H9 (cell line): ENCODE data around the gene VAV3. TPM values are rescaled to one million over a fixed set of nuclear protein-coding genes. Genes with fewer than 3 reads are reported as not detected.

ENCODE experiments used
- DNase-seq: peaks from one replicate; pipeline ENCODE4 v3.0.0-alpha.2; 2017
- H2AFZ ChIP-seq: one replicate; pipeline ENCODE4 v1.6.1; 2013; ENCODE audit warnings: mild to moderate bottlenecking, low read length, control low read depth, moderate library complexity
- H2AK5ac ChIP-seq: 2 replicates; pipeline ENCODE4 v1.6.1; 2013; ENCODE audit warnings: low read length, control low read depth, mixed read lengths; ENCODE audit not compliant: insufficient read length
- H2BK120ac ChIP-seq: one replicate; pipeline ENCODE4 v1.6.1; 2013; ENCODE audit warnings: low read depth, mild to moderate bottlenecking, low read length, control low read depth, inconsistent platforms; ENCODE audit not compliant: poor library complexity, severe bottlenecking
- H2BK12ac ChIP-seq: 2 replicates; pipeline ENCODE4 v1.6.1; 2013; ENCODE audit warnings: low read length, control low read depth, mixed read lengths, low read depth; ENCODE audit not compliant: insufficient read length
- H2BK15ac ChIP-seq: 2 replicates; pipeline ENCODE4 v1.6.1; 2013; ENCODE audit warnings: low read depth, low read length, control low read depth
- H2BK20ac ChIP-seq: one replicate; pipeline ENCODE4 v1.6.1; 2013; ENCODE audit warnings: low read depth, mild to moderate bottlenecking, low read length, control low read depth, inconsistent platforms; ENCODE audit not compliant: poor library complexity, severe bottlenecking
- H2BK5ac ChIP-seq: 2 replicates; pipeline ENCODE4 v1.6.1; 2013; ENCODE audit warnings: low read length, control low read depth, mixed read lengths; ENCODE audit not compliant: insufficient read length
- H3K14ac ChIP-seq: 2 replicates; pipeline ENCODE4 v1.6.1; 2013; ENCODE audit warnings: low read length, control low read depth; ENCODE audit not compliant: insufficient read depth
- H3K18ac ChIP-seq: 2 replicates; pipeline ENCODE4 v1.6.1; 2013; ENCODE audit warnings: low read depth, mild to moderate bottlenecking, mixed read lengths, low read length, control low read depth; ENCODE audit not compliant: insufficient read length
- H3K23ac ChIP-seq: 2 replicates; pipeline ENCODE4 v1.6.1; 2013; ENCODE audit warnings: low read length, control low read depth, mixed read lengths, low read depth; ENCODE audit not compliant: insufficient read length
- H3K23me2 ChIP-seq: 2 replicates; pipeline ENCODE4 v1.6.1; 2013; ENCODE audit warnings: low read depth, mild to moderate bottlenecking, mixed read lengths, low read length, control low read depth; ENCODE audit not compliant: insufficient read length, poor library complexity, severe bottlenecking
- H3K27ac ChIP-seq: 2 replicates; pipeline ENCODE4 v1.5.1; 2013; ENCODE audit warnings: low read length, control low read depth, mixed read lengths, low read depth; ENCODE audit not compliant: insufficient read length
- H3K27me3 ChIP-seq: 2 replicates; pipeline ENCODE4 v1.6.1; 2013; ENCODE audit warnings: low read length, control low read depth, inconsistent platforms; ENCODE audit not compliant: insufficient read depth
- H3K4ac ChIP-seq: 2 replicates; pipeline ENCODE4 v1.6.1; 2013; ENCODE audit warnings: low read depth, mild to moderate bottlenecking, control low read depth, inconsistent platforms, low read length, moderate library complexity
- H3K4me1 ChIP-seq: 2 replicates; pipeline ENCODE4 v1.6.1; 2013; ENCODE audit warnings: low read length, control low read depth, inconsistent platforms; ENCODE audit not compliant: insufficient read depth
- H3K4me2 ChIP-seq: 2 replicates; pipeline ENCODE4 v1.6.1; 2013; ENCODE audit warnings: low read length, control low read depth, mixed read lengths; ENCODE audit not compliant: insufficient read length, insufficient read depth
- H3K56ac ChIP-seq: 2 replicates; pipeline ENCODE4 v1.6.1; 2013; ENCODE audit warnings: low read depth, mild to moderate bottlenecking, mixed read lengths, low read length, control low read depth; ENCODE audit not compliant: insufficient read length
- H3K79me1 ChIP-seq: 2 replicates; pipeline ENCODE4 v1.6.1; 2013; ENCODE audit warnings: low read depth, mild to moderate bottlenecking, moderate library complexity, low read length, control low read depth, inconsistent platforms; ENCODE audit not compliant: insufficient read depth, poor library complexity, severe bottlenecking
- H3K79me2 ChIP-seq: 2 replicates; pipeline ENCODE4 v1.6.1; 2013; ENCODE audit warnings: low read length, control low read depth, inconsistent platforms; ENCODE audit not compliant: insufficient read depth
- H3K9ac ChIP-seq: 2 replicates; pipeline ENCODE4 v1.6.1; 2013; ENCODE audit warnings: low read length, control low read depth, mixed read lengths; ENCODE audit not compliant: insufficient read length; ENCODE audit errors: extremely low read depth
- H3K9me3 ChIP-seq: one replicate; pipeline ENCODE4 v1.6.1; 2013; ENCODE audit warnings: low read depth, low read length, inconsistent platforms; ENCODE audit not compliant: control insufficient read depth
- H3T11ph ChIP-seq: one replicate; pipeline ENCODE4 v1.6.1; 2013; ENCODE audit warnings: mild to moderate bottlenecking, low read length, control low read depth, inconsistent platforms
- H4K20me1 ChIP-seq: one replicate; pipeline ENCODE4 v1.6.1; 2013; ENCODE audit not compliant: control insufficient read depth, insufficient read length, insufficient read depth
- H4K5ac ChIP-seq: 2 replicates; pipeline ENCODE4 v1.6.1; 2013; ENCODE audit warnings: low read depth, mild to moderate bottlenecking, mixed read lengths, low read length, control low read depth; ENCODE audit not compliant: insufficient read length
- H4K8ac ChIP-seq: replicated peaks from 2 replicates; pipeline ENCODE4 v1.6.1; 2013; ENCODE audit warnings: low read length, control low read depth, mixed read lengths, low read depth; ENCODE audit not compliant: insufficient read length
- H4K91ac ChIP-seq: 2 replicates; pipeline ENCODE4 v1.6.1; 2013; ENCODE audit warnings: low read depth, mild to moderate bottlenecking, moderate library complexity, mixed read lengths, low read length, control low read depth; ENCODE audit not compliant: insufficient read length
- H3K27ac Mint-ChIP-seq, 3 experiments: 2 replicates in 2 of 3; 3 replicates in 1 of 3; pipeline ENCODE4 v1.8.0; 2020 to 2021; ENCODE audit warnings: mixed read lengths in 3 of 3, mild to moderate bottlenecking in 1 of 3, moderate library complexity in 1 of 3
- H3K27me3 Mint-ChIP-seq: 2 replicates; pipeline ENCODE4 v1.8.0; 2021; ENCODE audit warnings: low read depth, mild to moderate bottlenecking, moderate library complexity, mixed read lengths
- H3K36me3 Mint-ChIP-seq, 3 experiments: 2 replicates in 2 of 3; 3 replicates in 1 of 3; pipeline ENCODE4 v1.8.0; 2020 to 2021; ENCODE audit warnings: low read depth in 3 of 3, mixed read lengths in 3 of 3; ENCODE audit not compliant: insufficient read depth in 1 of 3
- H3K4me1 Mint-ChIP-seq, 2 experiments: 2 replicates each; pipeline ENCODE4 v1.8.0; 2020; ENCODE audit warnings: mixed read lengths in 2 of 2
- H3K4me3 Mint-ChIP-seq, 2 experiments: 2 replicates in 1 of 2; 3 replicates in 1 of 2; pipeline ENCODE4 v1.8.0; 2020 to 2021; ENCODE audit warnings: mild to moderate bottlenecking in 2 of 2, mixed read lengths in 2 of 2, moderate library complexity in 1 of 2
- H3K9me3 Mint-ChIP-seq, 2 experiments: 2 replicates in 1 of 2; 3 replicates in 1 of 2; pipeline ENCODE4 v1.8.0; 2020; ENCODE audit warnings: mild to moderate bottlenecking in 2 of 2, mixed read lengths in 2 of 2, moderate library complexity in 1 of 2
- CTCF ChIP-seq: fragments of 200-600 bp; sonication (generic); conservative IDR thresholded peaks from 3 replicates; pipeline ENCODE4 v1.8.0; 2021; ENCODE audit warnings: antibody characterized with exemption, mild to moderate bottlenecking
- WGBS: extraction: QIAGEN DNeasy Blood & Tissue Kit; methylation state at CpG from one replicate; pipeline ENCODE4 v1.1.7; 2013; ENCODE audit warnings: missing lambda C conversion rate, low lambda C conversion rate, mixed read lengths; ENCODE audit not compliant: insufficient read length; ENCODE audit errors: extremely low coverage; 5-methylcytosine and 5-hydroxymethylcytosine counted together
- total RNA-seq: library from RNA; stranded (reverse); gene quantifications from 2 replicates; pipeline ENCODE4 v1.2.1, GENCODE V29; 2021

VAV3 gene
- total RNA-seq, 1 experiment from 2014 or later = 5.1 TPM

- Histone ChIP-seq H4K91ac (no peak overlapping the region), H4K20me1 (no peaks in the 10 kb centered on the region), H2AFZ (no peak overlapping the region), H3K27ac (no peak overlapping the region), H4K5ac (no peak overlapping the region), H3K4ac (no peak overlapping the region), H2BK15ac (no peak overlapping the region), H2BK120ac (no peak overlapping the region), H2BK5ac (no peak overlapping the region), H2BK12ac (no peak overlapping the region), H3K79me1 (no peaks in the 10 kb centered on the region), H4K8ac (no peak overlapping the region), H3K56ac (no peak overlapping the region), H3K27me3 (no peaks in the 10 kb centered on the region), H2AK5ac (no peak overlapping the region), H2BK20ac (no peak overlapping the region), H3K9me3 (no peaks in the 10 kb centered on the region), H3K18ac (no peak overlapping the region), H3K4me2 (no peak overlapping the region), H3T11ph (no peak overlapping the region), H3K9ac (no peak overlapping the region), H3K14ac (no peak overlapping the region), H3K23ac (no peak overlapping the region), H3K23me2 (no peaks in the 10 kb centered on the region), H3K79me2 (no peaks in the 10 kb centered on the region), H3K4me1 (no peaks in the 10 kb centered on the region; the same call in 1 of the 2 replicates)
- no peaks in the 10 kb centered on the region for H3K9me3 Mint-ChIP-seq
- TF ChIP-seq CTCF = no peak
- no peak overlapping the region for H3K27ac Mint-ChIP-seq
- no peak overlapping the region for H3K4me3 Mint-ChIP-seq
- no peak for DNase-seq
- no CpG with 5 or more reads among the region's 3 CpGs for WGBS
- H3K36me3 Mint-ChIP-seq = no peaks in the 10 kb centered on the region
- peaks cover 45 to 51% of the 10 kb centered on the region in 2 experiments for H3K4me1 Mint-ChIP-seq
- no peaks in the 10 kb centered on the region for H3K27me3 Mint-ChIP-seq
These were observed 157.1 kb downstream of the VAV3 start for GRCh38 chr1:107807855-107808254.
